Gastrocnemius medialis (tissue), 4 donors: ENCODE measurements around the gene HSPA12B.

Experiments
- POLR2A ChIP-seq, 2 donors: fragments of 450-650 bp; IDR thresholded peaks; one replicate each; pipeline ENCODE4 v1.6.1; 2017; ENCODE audit warnings: antibody characterized with exemption in 2 of 2, mild to moderate bottlenecking in 2 of 2, moderate library complexity in 2 of 2
- TF ChIP-seq, protein P1 (sequence below), 5 experiments: fragments of 450-650 bp in 3 of 5; fragments of 200-600 bp in 2 of 5; sonication (generic) in 2 of 5; IDR thresholded peaks in 4 of 5; conservative IDR thresholded peaks in 1 of 5; 1 replicate in 4 of 5; 2 replicates in 1 of 5; pipeline ENCODE4 v1.5.1; 2016 to 2019; ENCODE audit warnings: antibody characterized with exemption in 5 of 5, mild to moderate bottlenecking in 3 of 5, moderate library complexity in 3 of 5

DNA sequence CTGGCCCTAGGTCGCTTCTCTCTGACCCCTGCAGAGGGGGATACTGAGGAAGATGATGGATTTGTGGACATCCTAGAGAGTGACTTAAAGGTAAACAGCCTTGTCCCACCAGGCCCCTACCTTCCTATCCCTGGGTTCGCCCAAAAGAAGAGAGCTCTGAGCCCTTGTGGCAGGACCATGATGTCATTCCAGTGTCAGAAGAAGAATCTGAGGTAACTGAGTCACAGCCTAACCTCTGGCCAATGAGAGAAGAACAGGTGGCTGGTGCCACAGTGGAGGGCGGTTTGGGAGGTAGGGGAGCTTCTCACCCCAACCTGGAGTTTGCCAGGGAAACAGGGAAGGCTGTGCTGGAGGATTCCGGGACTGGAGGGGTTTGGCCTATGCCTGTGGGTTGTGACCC, 68.8 kb downstream of the HSPA12B start:
- TF ChIP-seq POLR2A (IDR thresholded peaks at IDR 0.05), result no peak
- TF ChIP-seq, protein P1, sequence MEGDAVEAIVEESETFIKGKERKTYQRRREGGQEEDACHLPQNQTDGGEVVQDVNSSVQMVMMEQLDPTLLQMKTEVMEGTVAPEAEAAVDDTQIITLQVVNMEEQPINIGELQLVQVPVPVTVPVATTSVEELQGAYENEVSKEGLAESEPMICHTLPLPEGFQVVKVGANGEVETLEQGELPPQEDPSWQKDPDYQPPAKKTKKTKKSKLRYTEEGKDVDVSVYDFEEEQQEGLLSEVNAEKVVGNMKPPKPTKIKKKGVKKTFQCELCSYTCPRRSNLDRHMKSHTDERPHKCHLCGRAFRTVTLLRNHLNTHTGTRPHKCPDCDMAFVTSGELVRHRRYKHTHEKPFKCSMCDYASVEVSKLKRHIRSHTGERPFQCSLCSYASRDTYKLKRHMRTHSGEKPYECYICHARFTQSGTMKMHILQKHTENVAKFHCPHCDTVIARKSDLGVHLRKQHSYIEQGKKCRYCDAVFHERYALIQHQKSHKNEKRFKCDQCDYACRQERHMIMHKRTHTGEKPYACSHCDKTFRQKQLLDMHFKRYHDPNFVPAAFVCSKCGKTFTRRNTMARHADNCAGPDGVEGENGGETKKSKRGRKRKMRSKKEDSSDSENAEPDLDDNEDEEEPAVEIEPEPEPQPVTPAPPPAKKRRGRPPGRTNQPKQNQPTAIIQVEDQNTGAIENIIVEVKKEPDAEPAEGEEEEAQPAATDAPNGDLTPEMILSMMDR (IDR thresholded peaks at IDR 0.05 in 4 of 5, conservative IDR thresholded peaks at IDR 0.05 in 1 of 5), result no peak
